Astrocyte (in vitro differentiated cells and primary cell): ENCODE data around the gene HKDC1. TPM values are rescaled to one million over a fixed set of nuclear protein-coding genes. Genes with fewer than 3 reads are reported as not detected.
A peak's percentile ranks its signal among the peaks of the same experiment; 100 is the strongest.

ENCODE experiments used
- DNase-seq: peaks from one replicate; pipeline ENCODE4 v3.0.0-alpha.2; 2010; ENCODE audit warnings: low read depth
- FAIRE-seq: peaks from 2 replicates; lab custom pipeline; 2011; peaks lifted over from hg19 to GRCh38; lab: Jason Lieb, UNC
- H2AFZ ChIP-seq: 2 replicates; pipeline ENCODE4 v1.6.0; 2012; ENCODE audit warnings: low read depth, low read length, inconsistent platforms
- H3K27ac ChIP-seq: 2 replicates; pipeline ENCODE4 v1.5.1; 2011; ENCODE audit warnings: low read depth, low read length, inconsistent platforms
- H3K27me3 ChIP-seq: 2 replicates; pipeline ENCODE4 v1.6.0; 2011; ENCODE audit warnings: low read length, inconsistent platforms; ENCODE audit not compliant: insufficient read depth
- H3K36me3 ChIP-seq: 2 replicates; pipeline ENCODE4 v1.5.1; 2011; ENCODE audit warnings: low read length, inconsistent platforms; ENCODE audit not compliant: insufficient read depth
- H3K4me1 ChIP-seq: 2 replicates; pipeline ENCODE4 v1.5.1; 2011; ENCODE audit warnings: low read length, inconsistent platforms; ENCODE audit not compliant: insufficient read depth
- H3K4me2 ChIP-seq: 2 replicates; pipeline ENCODE4 v1.6.0; 2012; ENCODE audit warnings: low read length, inconsistent platforms
- H3K4me3 ChIP-seq: 2 replicates; pipeline ENCODE4 v1.5.1; 2011; ENCODE audit warnings: low read depth, mild to moderate bottlenecking, low read length, inconsistent platforms; ENCODE audit not compliant: insufficient read depth
- H3K79me2 ChIP-seq: 2 replicates; pipeline ENCODE4 v1.6.0; 2012; ENCODE audit warnings: mild to moderate bottlenecking, low read length, inconsistent platforms; ENCODE audit not compliant: insufficient read depth
- H3K9ac ChIP-seq: 2 replicates; pipeline ENCODE4 v1.6.0; 2012; ENCODE audit warnings: mild to moderate bottlenecking, low read length, inconsistent platforms
- H3K9me3 ChIP-seq: 2 replicates; pipeline ENCODE4 v1.5.1; 2012; ENCODE audit warnings: low read depth, mild to moderate bottlenecking, low read length, inconsistent platforms; ENCODE audit not compliant: insufficient read depth
- H4K20me1 ChIP-seq: 2 replicates; pipeline ENCODE4 v1.6.0; 2012; ENCODE audit warnings: low read length, inconsistent platforms; ENCODE audit not compliant: insufficient read depth
- H3K27ac Mint-ChIP-seq: one replicate; pipeline ENCODE4 v1.8.0; 2021; ENCODE audit warnings: mild to moderate bottlenecking, mixed read lengths; ENCODE audit not compliant: unreplicated experiment
- H3K27me3 Mint-ChIP-seq: one replicate; pipeline ENCODE4 v1.8.0; 2021; ENCODE audit warnings: low read depth, mixed read lengths; ENCODE audit not compliant: unreplicated experiment
- H3K36me3 Mint-ChIP-seq: one replicate; pipeline ENCODE4 v1.8.0; 2021; ENCODE audit warnings: low read depth, mixed read lengths; ENCODE audit not compliant: unreplicated experiment
- H3K4me1 Mint-ChIP-seq: one replicate; pipeline ENCODE4 v1.8.0; 2021; ENCODE audit warnings: low read depth, mixed read lengths; ENCODE audit not compliant: unreplicated experiment
- H3K4me3 Mint-ChIP-seq: one replicate; pipeline ENCODE4 v1.8.0; 2021; ENCODE audit warnings: mild to moderate bottlenecking, moderate library complexity, mixed read lengths; ENCODE audit not compliant: unreplicated experiment
- H3K9me3 Mint-ChIP-seq: one replicate; pipeline ENCODE4 v1.8.0; 2021; ENCODE audit warnings: mild to moderate bottlenecking, mixed read lengths; ENCODE audit not compliant: unreplicated experiment
- CTCF ChIP-seq: IDR thresholded peaks from 2 replicates; pipeline ENCODE4 v1.5.1; 2011; ENCODE audit warnings: low read depth, mild to moderate bottlenecking, inconsistent platforms, low read length, moderate library complexity; ENCODE audit not compliant: insufficient read depth
- EZH2 ChIP-seq: IDR thresholded peaks from 2 replicates; pipeline ENCODE4 v1.6.1; 2012; ENCODE audit warnings: mild to moderate bottlenecking, low read length, inconsistent platforms; ENCODE audit not compliant: insufficient read depth
- total RNA-seq: library from RNA; stranded (reverse); gene quantifications from 2 replicates; pipeline ENCODE4 v1.2.1, GENCODE V29; 2021

Gene HKDC1
- total RNA-seq, 1 donor from 2014 or later: 4.2 TPM

- DNase-seq: peak; percentile 14
- Mint-ChIP-seq H3K36me3 (no peaks in the 10 kb centered on the region), H3K27me3 (peaks cover 36% of the 10 kb centered on the region), H3K27ac (no peak overlapping the region), H3K4me1 (no peaks in the 10 kb centered on the region), H3K9me3 (no peaks in the 10 kb centered on the region), H3K4me3 (no peak overlapping the region)
- no peak overlapping the region for H3K9ac ChIP-seq
- TF ChIP-seq CTCF (no peak), EZH2 (no peak)
- H3K79me2 ChIP-seq: no peaks in the 10 kb centered on the region
- H3K4me1 ChIP-seq: no peaks in the 10 kb centered on the region
- H2AFZ ChIP-seq: no peak overlapping the region
- no peaks in the 10 kb centered on the region for H3K36me3 ChIP-seq
- no peak overlapping the region for H3K4me2 ChIP-seq
- H3K9me3 ChIP-seq: no peaks in the 10 kb centered on the region
- peaks cover 7% of the 10 kb centered on the region for H3K27me3 ChIP-seq
- no peak overlapping the region for H3K4me3 ChIP-seq
- H4K20me1 ChIP-seq: no peaks in the 10 kb centered on the region
- no peak overlapping the region for H3K27ac ChIP-seq
- no peak for FAIRE-seq
Measured at GRCh38 chr10:69295027-69295636, 75.0 kb downstream of the HKDC1 start.

- H3K36me3 ChIP-seq: no peaks in the 10 kb centered on the region
- DNase-seq (peak; percentile 23), FAIRE-seq (no peak)
- H3K79me2 ChIP-seq: no peaks in the 10 kb centered on the region
- no peak for TF ChIP-seq EZH2
- no peak for TF ChIP-seq CTCF
- no peaks in the 10 kb centered on the region for H3K27me3 Mint-ChIP-seq
- H3K27ac ChIP-seq: no peak overlapping the region
- no peaks in the 10 kb centered on the region for H3K4me1 Mint-ChIP-seq
- no peak overlapping the region for H2AFZ ChIP-seq
- H3K4me2 ChIP-seq: no peak overlapping the region
- no peak overlapping the region for H3K9ac ChIP-seq
- no peak overlapping the region for H3K27ac Mint-ChIP-seq
- no peaks in the 10 kb centered on the region for H3K9me3 ChIP-seq
- H3K36me3 Mint-ChIP-seq: no peaks in the 10 kb centered on the region
- no peak overlapping the region for H3K4me3 Mint-ChIP-seq
- H4K20me1 ChIP-seq: no peaks in the 10 kb centered on the region
- no peaks in the 10 kb centered on the region for H3K27me3 ChIP-seq
- peaks cover 4% of the 10 kb centered on the region for H3K9me3 Mint-ChIP-seq
- H3K4me3 ChIP-seq: no peak overlapping the region
- H3K4me1 ChIP-seq: no peaks in the 10 kb centered on the region
Measured at GRCh38 chr10:69303632-69304051, 83.5 kb downstream of the HKDC1 start.

GRCh38 chr10:69306421-69306820, 86.3 kb downstream of the HKDC1 start:
- Histone ChIP-seq H3K79me2 (no peaks in the 10 kb centered on the region), H3K9ac (no peak overlapping the region), H3K27ac (no peak overlapping the region), H3K9me3 (no peaks in the 10 kb centered on the region), H3K4me1 (no peaks in the 10 kb centered on the region), H2AFZ (no peak overlapping the region), H3K27me3 (no peaks in the 10 kb centered on the region), H3K4me3 (no peak overlapping the region), H4K20me1 (no peaks in the 10 kb centered on the region), H3K4me2 (no peak overlapping the region), H3K36me3 (no peaks in the 10 kb centered on the region)
- Mint-ChIP-seq H3K9me3 (peaks cover 4% of the 10 kb centered on the region), H3K27ac (no peak overlapping the region), H3K36me3 (no peaks in the 10 kb centered on the region), H3K4me1 (no peaks in the 10 kb centered on the region), H3K4me3 (no peak overlapping the region), H3K27me3 (no peaks in the 10 kb centered on the region)
- TF ChIP-seq EZH2 (no peak), CTCF (no peak)
- DNase-seq: no peak
- no peak for FAIRE-seq
